Spleen (tissue), 11 donors: ENCODE measurements around the gene MOSPD3. TPM values are rescaled to one million over a fixed set of nuclear protein-coding genes. Genes with fewer than 3 reads are reported as not detected.

Source experiments
- DNase-seq: peaks from one replicate; pipeline ENCODE4 v3.0.0-alpha.2; 2020
- H3K27ac ChIP-seq, 8 donors: fragments of 200-600 bp; sonication (generic) in 7 of 8; 1 replicate in 4 of 8; 2 replicates in 4 of 8; pipeline versions ENCODE4 v1.5.0 to v1.8.0; 2016 to 2021; ENCODE audit warnings: inconsistent platforms in 4 of 8, mild to moderate bottlenecking in 4 of 8, moderate library complexity in 1 of 8
- H3K27me3 ChIP-seq, 7 donors: fragments of 200-600 bp; sonication (generic) in 6 of 7; replicated peaks in 1 of 7; 1 replicate in 4 of 7; 2 replicates in 3 of 7; pipeline versions ENCODE4 v1.5.0 to v1.8.0; 2016 to 2021; ENCODE audit warnings: inconsistent platforms in 3 of 7, mild to moderate bottlenecking in 1 of 7
- H3K36me3 ChIP-seq, 6 donors: fragments of 200-600 bp; sonication (generic) in 5 of 6; 1 replicate in 4 of 6; 2 replicates in 2 of 6; pipeline versions ENCODE4 v1.5.0 to v1.8.0; 2016 to 2021; ENCODE audit warnings: inconsistent platforms in 2 of 6
- H3K4me1 ChIP-seq, 6 donors: fragments of 200-600 bp; sonication (generic) in 5 of 6; 1 replicate in 3 of 6; 2 replicates in 3 of 6; pipeline versions ENCODE4 v1.5.0 to v1.8.0; 2016 to 2021; ENCODE audit warnings: inconsistent platforms in 3 of 6
- H3K4me3 ChIP-seq, 8 donors: fragments of 200-600 bp; sonication (generic) in 7 of 8; 1 replicate in 4 of 8; 2 replicates in 4 of 8; pipeline versions ENCODE4 v1.5.0 to v1.8.0; 2016 to 2021; ENCODE audit warnings: inconsistent platforms in 4 of 8, mild to moderate bottlenecking in 4 of 8, moderate library complexity in 2 of 8
- H3K9me3 ChIP-seq, 8 donors: fragments of 200-600 bp; sonication (generic) in 7 of 8; 1 replicate in 4 of 8; 2 replicates in 4 of 8; pipeline versions ENCODE4 v1.5.0 to v1.8.0; 2016 to 2021; ENCODE audit warnings: inconsistent platforms in 4 of 8
- POLR2A ChIP-seq, 3 donors: fragments of 450-650 bp; IDR thresholded peaks; one replicate each; pipeline ENCODE4 v1.5.1; 2017; ENCODE audit warnings: antibody characterized with exemption in 3 of 3, mild to moderate bottlenecking in 1 of 3
- POLR2AphosphoS5 ChIP-seq, 3 donors: sonication (generic); formaldehyde crosslinking; IDR thresholded peaks; one replicate each; pipeline ENCODE4 v1.5.1; 2017; ENCODE audit warnings: antibody characterized with exemption in 3 of 3
- WGBS, 5 donors: extraction: QIAGEN DNeasy Blood & Tissue Kit in 3 of 5; methylation state at CpG; one replicate each; pipeline versions ENCODE4 v1.1.5 to v1.1.7; 2013 to 2018; 5-methylcytosine and 5-hydroxymethylcytosine counted together
- intact Hi-C: fragments of 100-400 bp; cut with DNase I; formaldehyde crosslinking; loops from one replicate; pipeline ENCODE4 v1.15.0; 2023; ENCODE audit warnings: low total_unique reads
- polyA plus RNA-seq, 3 donors: library from polyadenylated mRNA; stranded (reverse); fragments of 200-250 nt; gene quantifications; one replicate each; pipeline ENCODE4 v1.2.1, GENCODE V29; 2013
- total RNA-seq, 7 donors: library from RNA; depleted of rRNA in 3 of 7; stranded (reverse); fragments of >200 nt in 3 of 7; fragmentation: NEBNext Ultra II Directional in 4 of 7; extraction: Animal tissue kit (Norgen Biotek cat#: 25700) in 4 of 7; gene quantifications; one replicate each; pipeline versions ENCODE4 v1.1.0 to v1.2.1, GENCODE V29; 2016 to 2021
- TF ChIP-seq, protein P1 (sequence below), 11 experiments: fragments of 200-600 bp in 7 of 11; fragments of 450-650 bp in 4 of 11; sonication (generic) in 4 of 11; IDR thresholded peaks in 8 of 11; conservative IDR thresholded peaks in 3 of 11; 1 replicate in 7 of 11; 2 replicates in 4 of 11; pipeline versions ENCODE4 v1.4.0 to v1.8.0; 2016 to 2021; ENCODE audit warnings: antibody characterized with exemption in 11 of 11, inconsistent platforms in 4 of 11, mild to moderate bottlenecking in 1 of 11
- donor health status: healthy with polysubstance abuse.
- donor health status: DM: no; HTN: no; CAD: no; lungs with moderate emphysema.
- donor health status: DM: no; HTN: no; CAD: no.
- donor health status: Bipolar disorder and iron deficiency.
- donor health status: healthy.
- donor health status: DM: no; HTN: no; CAD: no.
- donor health status: DM: yes; HTN: yes; CAD: no.

Gene MOSPD3
- total and polyA plus RNA-seq, 10 donors, result 11.2 to 20.4 (median 15.1) TPM

DNA sequence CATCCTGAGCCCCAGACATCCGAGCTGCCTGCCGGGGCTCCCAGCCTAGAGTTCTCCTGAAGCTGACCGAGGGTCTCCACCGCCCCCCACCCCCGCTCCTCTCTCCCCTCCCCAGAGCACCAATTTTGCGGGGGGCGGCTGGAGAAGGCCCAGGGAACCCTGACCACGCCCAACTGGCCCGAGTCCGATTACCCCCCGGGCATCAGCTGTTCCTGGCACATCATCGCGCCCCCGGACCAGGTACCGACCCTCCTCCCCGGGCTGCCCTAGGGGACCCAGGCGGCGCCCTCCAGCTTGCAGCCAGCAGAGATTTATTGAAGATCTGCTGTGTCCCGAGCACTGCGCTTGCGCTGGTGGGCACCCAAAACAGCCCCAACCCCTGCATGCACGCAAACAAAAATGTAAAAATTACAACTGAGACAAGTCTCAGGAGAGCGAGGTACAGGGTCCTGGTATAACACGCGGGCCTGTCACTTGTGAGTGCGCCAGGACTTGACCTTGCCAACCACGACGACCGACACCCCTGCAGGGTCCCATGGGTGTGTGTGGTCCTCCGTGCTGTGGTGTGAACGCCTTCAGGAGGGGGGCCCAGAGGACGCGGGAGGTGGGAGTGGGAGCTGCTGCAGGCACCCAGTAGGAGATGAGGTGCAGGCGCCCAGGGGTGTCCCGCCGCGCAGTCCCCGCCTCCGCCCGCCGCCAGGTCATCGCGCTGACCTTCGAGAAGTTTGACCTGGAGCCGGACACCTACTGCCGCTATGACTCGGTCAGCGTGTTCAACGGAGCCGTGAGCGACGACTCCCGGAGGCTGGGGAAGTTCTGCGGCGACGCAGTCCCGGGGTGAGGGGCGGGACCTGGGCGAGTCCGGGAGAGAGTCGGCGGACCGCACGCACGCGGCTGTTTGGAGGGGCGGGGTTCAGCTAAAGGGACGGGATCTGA is 7.1 kb upstream of the MOSPD3 start:
- peak in 2 of 3 donors; percentile 34 to 35 for TF ChIP-seq POLR2AphosphoS5 (IDR thresholded peaks at IDR 0.05)
- TF ChIP-seq, protein P1, sequence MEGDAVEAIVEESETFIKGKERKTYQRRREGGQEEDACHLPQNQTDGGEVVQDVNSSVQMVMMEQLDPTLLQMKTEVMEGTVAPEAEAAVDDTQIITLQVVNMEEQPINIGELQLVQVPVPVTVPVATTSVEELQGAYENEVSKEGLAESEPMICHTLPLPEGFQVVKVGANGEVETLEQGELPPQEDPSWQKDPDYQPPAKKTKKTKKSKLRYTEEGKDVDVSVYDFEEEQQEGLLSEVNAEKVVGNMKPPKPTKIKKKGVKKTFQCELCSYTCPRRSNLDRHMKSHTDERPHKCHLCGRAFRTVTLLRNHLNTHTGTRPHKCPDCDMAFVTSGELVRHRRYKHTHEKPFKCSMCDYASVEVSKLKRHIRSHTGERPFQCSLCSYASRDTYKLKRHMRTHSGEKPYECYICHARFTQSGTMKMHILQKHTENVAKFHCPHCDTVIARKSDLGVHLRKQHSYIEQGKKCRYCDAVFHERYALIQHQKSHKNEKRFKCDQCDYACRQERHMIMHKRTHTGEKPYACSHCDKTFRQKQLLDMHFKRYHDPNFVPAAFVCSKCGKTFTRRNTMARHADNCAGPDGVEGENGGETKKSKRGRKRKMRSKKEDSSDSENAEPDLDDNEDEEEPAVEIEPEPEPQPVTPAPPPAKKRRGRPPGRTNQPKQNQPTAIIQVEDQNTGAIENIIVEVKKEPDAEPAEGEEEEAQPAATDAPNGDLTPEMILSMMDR (IDR thresholded peaks at IDR 0.05 in 8 of 11, conservative IDR thresholded peaks at IDR 0.05 in 3 of 11), result no peak
- 8 to 21% (median 10%) methylated on average over 48 to 68 of the region's 68 CpGs for WGBS, 5 donors
- H3K36me3 ChIP-seq, result no peaks in the 10 kb centered on the region
- intact Hi-C loops, result no loop called here
- peaks cover 12 to 42% (median 24%) of the 10 kb centered on the region in 6 donors for H3K4me1 ChIP-seq
- peaks cover 0 to 28% (median 0%) of the 10 kb centered on the region in 7 donors for H3K27me3 ChIP-seq
- peak; percentile 86 for DNase-seq
- peak overlapping the region; percentile 46 to 88 (median 62) for H3K4me3 ChIP-seq
- no peaks in the 10 kb centered on the region for H3K9me3 ChIP-seq
- peak overlapping the region in 5 of 8 donors; percentile 72 to 88 (median 79) for H3K27ac ChIP-seq

GRCh38 chr7:100606313-100606712 is 6.0 kb upstream of the MOSPD3 start:
- intact Hi-C loops, result no loop called here
- Histone ChIP-seq H3K4me3 (no peak overlapping the region), H3K27ac (no peak overlapping the region), H3K4me1 (peaks cover 12 to 46% (median 27%) of the 10 kb centered on the region in 6 donors), H3K27me3 (peaks cover 0 to 22% (median 0%) of the 10 kb centered on the region in 7 donors), H3K9me3 (no peaks in the 10 kb centered on the region), H3K36me3 (no peaks in the 10 kb centered on the region)
- no peak for TF ChIP-seq POLR2A (IDR thresholded peaks at IDR 0.05)
- TF ChIP-seq, protein P1 (IDR thresholded peaks at IDR 0.05 in 8 of 11, conservative IDR thresholded peaks at IDR 0.05 in 3 of 11), result no peak
- no peak for TF ChIP-seq POLR2AphosphoS5 (IDR thresholded peaks at IDR 0.05)
- 86 to 97% (median 89%) methylated on average over 12 of the region's 12 CpGs for WGBS, 5 donors
- no peak for DNase-seq

DNA sequence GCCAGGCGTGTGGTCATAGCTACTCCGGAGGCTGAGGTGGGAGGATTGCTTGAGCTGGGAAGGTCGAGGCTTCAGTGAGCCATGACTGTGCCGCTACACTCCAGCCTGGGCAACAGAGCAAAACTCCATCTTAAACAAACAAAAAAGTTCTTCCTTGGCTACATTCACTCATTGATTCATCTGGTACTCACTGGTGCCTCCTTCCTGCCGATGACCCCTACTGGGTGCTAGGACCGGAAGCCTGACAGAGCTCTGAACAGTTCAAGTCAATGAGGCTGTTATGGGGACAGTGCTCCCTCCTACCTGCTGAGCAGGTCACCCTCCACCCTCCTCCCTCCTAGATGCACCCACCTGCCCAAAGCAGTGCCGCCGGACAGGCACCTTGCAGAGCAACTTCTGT is 5.2 kb upstream of the MOSPD3 start:
- H3K9me3 ChIP-seq, result no peaks in the 10 kb centered on the region
- H3K27ac ChIP-seq, result no peak overlapping the region
- no peaks in the 10 kb centered on the region for H3K36me3 ChIP-seq
- TF ChIP-seq POLR2A (IDR thresholded peaks at IDR 0.05) (no peak), POLR2AphosphoS5 (IDR thresholded peaks at IDR 0.05) (no peak)
- TF ChIP-seq, protein P1 (IDR thresholded peaks at IDR 0.05 in 8 of 11, conservative IDR thresholded peaks at IDR 0.05 in 3 of 11), result no peak
- no peak for DNase-seq
- H3K27me3 ChIP-seq, result peaks cover 0 to 22% (median 0%) of the 10 kb centered on the region in 7 donors
- no peak overlapping the region for H3K4me3 ChIP-seq
- 80 to 95% (median 86%) methylated on average over 8 of the region's 8 CpGs for WGBS, 5 donors
- intact Hi-C loops, result no loop called here
- H3K4me1 ChIP-seq, result peaks cover 12 to 48% (median 28%) of the 10 kb centered on the region in 6 donors

GRCh38 chr7:100609958-100610357 is 2.4 kb upstream of the MOSPD3 start:
- peaks cover 13 to 39% (median 32%) of the 10 kb centered on the region in 6 donors for H3K4me1 ChIP-seq
- H3K9me3 ChIP-seq, result no peaks in the 10 kb centered on the region
- TF ChIP-seq, protein P1 (IDR thresholded peaks at IDR 0.05 in 8 of 11, conservative IDR thresholded peaks at IDR 0.05 in 3 of 11), result no peak
- TF ChIP-seq POLR2AphosphoS5 (IDR thresholded peaks at IDR 0.05), result no peak
- TF ChIP-seq POLR2A (IDR thresholded peaks at IDR 0.05), result no peak
- no peak for DNase-seq
- no peak overlapping the region for H3K4me3 ChIP-seq
- peaks cover 0 to 8% (median 2%) of the 10 kb centered on the region in 6 donors for H3K36me3 ChIP-seq
- intact Hi-C loops, result loop anchor here (10.0 kb wide), 1 partner anchor 65 kb away; the partner anchor contains the start of gene GNB2
- WGBS, 5 donors, result 90 to 94% (median 91%) methylated on average over 5 of the region's 5 CpGs
- H3K27ac ChIP-seq, result no peak overlapping the region
- H3K27me3 ChIP-seq, result peaks cover 0 to 15% (median 0%) of the 10 kb centered on the region in 7 donors
